ENCODE measurements around the gene MARCHF9.

- TF ChIP-seq TEAD4 (IDR thresholded peaks at IDR 0.05) (no peak), MAX (IDR thresholded peaks at IDR 0.05) (0 out of 2 replicates have a peak, but pooled peaks have one; percentile 37), EGR1 (IDR thresholded peaks at IDR 0.05) (no peak), YY1 (IDR thresholded peaks at IDR 0.05; ENCODE audit: low read depth) (no peak), TAF1 (IDR thresholded peaks at IDR 0.05; ENCODE audit: low read depth) (no peak), RAD21 (IDR thresholded peaks at IDR 0.05; ENCODE audit: low read depth) (no peak), REST (IDR thresholded peaks at IDR 0.05; ENCODE audit: low read depth) (no peak), TCF12 (IDR thresholded peaks at IDR 0.05; ENCODE audit: low read depth) (no peak; the same call in 1 of the 2 replicates), EP300 (IDR thresholded peaks at IDR 0.05; ENCODE audit: borderline replicate concordance) (no peak), ZBTB7A (IDR thresholded peaks at IDR 0.05; ENCODE audit: low read depth) (no peak; the same call in 1 of the 2 replicates), CEBPB (IDR thresholded peaks at IDR 0.05) (no peak), CREB1 (IDR thresholded peaks at IDR 0.05; ENCODE audit: low read depth) (no peak)
Observed at GRCh38 chr12:57725851-57726150, 29.1 kb upstream of the MARCHF9 start.
